ENCODE data around the gene NSUN6.
"Not testable (repeated sequence)": the region's sequence is repeated elsewhere in the genome, so short reads cannot be mapped to it uniquely, and the experiment has no call there.

DNA sequence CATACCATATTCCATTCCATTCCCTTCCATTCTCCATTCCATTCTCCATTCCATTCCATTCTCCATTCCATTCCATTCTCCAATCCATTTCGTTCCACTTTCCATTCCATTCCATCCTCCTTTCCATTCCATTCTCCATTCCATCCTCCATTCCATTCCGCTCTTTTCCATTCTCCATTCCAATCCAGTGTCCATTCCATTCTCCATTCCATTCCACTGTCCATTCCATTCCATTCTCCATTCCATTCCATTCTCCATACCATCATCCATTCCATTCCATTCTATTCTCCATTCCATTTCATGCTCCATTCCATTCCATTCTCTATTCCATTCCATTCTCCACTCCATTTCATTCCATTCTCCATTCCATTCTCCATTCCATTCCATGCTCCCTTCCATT lies 81.0 kb downstream of the NSUN6 start:
- TF ChIP-seq ZNF317 (CRISPR knock-in tag; IDR thresholded peaks at IDR 0.05; ENCODE audit: borderline replicate concordance, low read depth); ELF4 (CRISPR knock-in tag; IDR thresholded peaks at IDR 0.05; ENCODE audit: low read depth): not testable (repeated sequence)
- TF ChIP-seq, protein P1, sequence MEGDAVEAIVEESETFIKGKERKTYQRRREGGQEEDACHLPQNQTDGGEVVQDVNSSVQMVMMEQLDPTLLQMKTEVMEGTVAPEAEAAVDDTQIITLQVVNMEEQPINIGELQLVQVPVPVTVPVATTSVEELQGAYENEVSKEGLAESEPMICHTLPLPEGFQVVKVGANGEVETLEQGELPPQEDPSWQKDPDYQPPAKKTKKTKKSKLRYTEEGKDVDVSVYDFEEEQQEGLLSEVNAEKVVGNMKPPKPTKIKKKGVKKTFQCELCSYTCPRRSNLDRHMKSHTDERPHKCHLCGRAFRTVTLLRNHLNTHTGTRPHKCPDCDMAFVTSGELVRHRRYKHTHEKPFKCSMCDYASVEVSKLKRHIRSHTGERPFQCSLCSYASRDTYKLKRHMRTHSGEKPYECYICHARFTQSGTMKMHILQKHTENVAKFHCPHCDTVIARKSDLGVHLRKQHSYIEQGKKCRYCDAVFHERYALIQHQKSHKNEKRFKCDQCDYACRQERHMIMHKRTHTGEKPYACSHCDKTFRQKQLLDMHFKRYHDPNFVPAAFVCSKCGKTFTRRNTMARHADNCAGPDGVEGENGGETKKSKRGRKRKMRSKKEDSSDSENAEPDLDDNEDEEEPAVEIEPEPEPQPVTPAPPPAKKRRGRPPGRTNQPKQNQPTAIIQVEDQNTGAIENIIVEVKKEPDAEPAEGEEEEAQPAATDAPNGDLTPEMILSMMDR (IDR thresholded peaks at IDR 0.05), result not testable (repeated sequence)
- TF ChIP-seq, protein P2, sequence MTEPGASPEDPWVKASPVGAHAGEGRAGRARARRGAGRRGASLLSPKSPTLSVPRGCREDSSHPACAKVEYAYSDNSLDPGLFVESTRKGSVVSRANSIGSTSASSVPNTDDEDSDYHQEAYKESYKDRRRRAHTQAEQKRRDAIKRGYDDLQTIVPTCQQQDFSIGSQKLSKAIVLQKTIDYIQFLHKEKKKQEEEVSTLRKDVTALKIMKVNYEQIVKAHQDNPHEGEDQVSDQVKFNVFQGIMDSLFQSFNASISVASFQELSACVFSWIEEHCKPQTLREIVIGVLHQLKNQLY (CRISPR knock-in tag; IDR thresholded peaks at IDR 0.05), result not testable (repeated sequence)
- TF ChIP-seq, protein P3, sequence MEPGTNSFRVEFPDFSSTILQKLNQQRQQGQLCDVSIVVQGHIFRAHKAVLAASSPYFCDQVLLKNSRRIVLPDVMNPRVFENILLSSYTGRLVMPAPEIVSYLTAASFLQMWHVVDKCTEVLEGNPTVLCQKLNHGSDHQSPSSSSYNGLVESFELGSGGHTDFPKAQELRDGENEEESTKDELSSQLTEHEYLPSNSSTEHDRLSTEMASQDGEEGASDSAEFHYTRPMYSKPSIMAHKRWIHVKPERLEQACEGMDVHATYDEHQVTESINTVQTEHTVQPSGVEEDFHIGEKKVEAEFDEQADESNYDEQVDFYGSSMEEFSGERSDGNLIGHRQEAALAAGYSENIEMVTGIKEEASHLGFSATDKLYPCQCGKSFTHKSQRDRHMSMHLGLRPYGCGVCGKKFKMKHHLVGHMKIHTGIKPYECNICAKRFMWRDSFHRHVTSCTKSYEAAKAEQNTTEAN (CRISPR knock-in tag; IDR thresholded peaks at IDR 0.05), result not testable (repeated sequence)
- TF ChIP-seq, protein P4, sequence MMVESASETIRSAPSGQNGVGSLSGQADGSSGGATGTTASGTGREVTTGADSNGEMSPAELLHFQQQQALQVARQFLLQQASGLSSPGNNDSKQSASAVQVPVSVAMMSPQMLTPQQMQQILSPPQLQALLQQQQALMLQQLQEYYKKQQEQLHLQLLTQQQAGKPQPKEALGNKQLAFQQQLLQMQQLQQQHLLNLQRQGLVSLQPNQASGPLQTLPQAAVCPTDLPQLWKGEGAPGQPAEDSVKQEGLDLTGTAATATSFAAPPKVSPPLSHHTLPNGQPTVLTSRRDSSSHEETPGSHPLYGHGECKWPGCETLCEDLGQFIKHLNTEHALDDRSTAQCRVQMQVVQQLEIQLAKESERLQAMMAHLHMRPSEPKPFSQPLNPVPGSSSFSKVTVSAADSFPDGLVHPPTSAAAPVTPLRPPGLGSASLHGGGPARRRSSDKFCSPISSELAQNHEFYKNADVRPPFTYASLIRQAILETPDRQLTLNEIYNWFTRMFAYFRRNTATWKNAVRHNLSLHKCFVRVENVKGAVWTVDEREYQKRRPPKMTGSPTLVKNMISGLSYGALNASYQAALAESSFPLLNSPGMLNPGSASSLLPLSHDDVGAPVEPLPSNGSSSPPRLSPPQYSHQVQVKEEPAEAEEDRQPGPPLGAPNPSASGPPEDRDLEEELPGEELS (CRISPR knock-in tag; IDR thresholded peaks at IDR 0.05), result not testable (repeated sequence)
- TF ChIP-seq, protein P5, sequence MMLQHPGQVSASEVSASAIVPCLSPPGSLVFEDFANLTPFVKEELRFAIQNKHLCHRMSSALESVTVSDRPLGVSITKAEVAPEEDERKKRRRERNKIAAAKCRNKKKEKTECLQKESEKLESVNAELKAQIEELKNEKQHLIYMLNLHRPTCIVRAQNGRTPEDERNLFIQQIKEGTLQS (CRISPR knock-in tag; conservative IDR thresholded peaks at IDR 0.05), result not testable (repeated sequence)
- TF ChIP-seq, protein P6, sequence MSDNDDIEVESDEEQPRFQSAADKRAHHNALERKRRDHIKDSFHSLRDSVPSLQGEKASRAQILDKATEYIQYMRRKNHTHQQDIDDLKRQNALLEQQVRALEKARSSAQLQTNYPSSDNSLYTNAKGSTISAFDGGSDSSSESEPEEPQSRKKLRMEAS (CRISPR knock-in tag; IDR thresholded peaks at IDR 0.05), result not testable (repeated sequence)
- TF ChIP-seq, protein P7, sequence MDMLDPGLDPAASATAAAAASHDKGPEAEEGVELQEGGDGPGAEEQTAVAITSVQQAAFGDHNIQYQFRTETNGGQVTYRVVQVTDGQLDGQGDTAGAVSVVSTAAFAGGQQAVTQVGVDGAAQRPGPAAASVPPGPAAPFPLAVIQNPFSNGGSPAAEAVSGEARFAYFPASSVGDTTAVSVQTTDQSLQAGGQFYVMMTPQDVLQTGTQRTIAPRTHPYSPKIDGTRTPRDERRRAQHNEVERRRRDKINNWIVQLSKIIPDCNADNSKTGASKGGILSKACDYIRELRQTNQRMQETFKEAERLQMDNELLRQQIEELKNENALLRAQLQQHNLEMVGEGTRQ (CRISPR knock-in tag; IDR thresholded peaks at IDR 0.05), result not testable (repeated sequence)

All from WTC11 (cell line).